Psoas muscle (tissue), 8 donors: ENCODE results near the gene PRICKLE3. TPM values are rescaled to one million over a fixed set of nuclear protein-coding genes. Genes with fewer than 3 reads are reported as not detected.

ENCODE experiments used
- ATAC-seq, 4 donors: fragments of 200-7000 bp; cut with Tn5 transposase; one replicate each; pipeline ENCODE4 v1.9.1; 2020; ENCODE audit warnings: moderate library complexity in 3 of 4, mild to moderate bottlenecking in 2 of 4
- DNase-seq, 2 donors: peaks; one replicate each; pipeline ENCODE4 v3.0.0-alpha.2; 2020
- H3K27ac ChIP-seq: fragments of 200-600 bp; one replicate; pipeline ENCODE4 v1.8.0; 2022
- H3K27me3 ChIP-seq, 3 donors: fragments of 200-600 bp in 1 of 3; one replicate each; pipeline versions ENCODE4 v1.6.1 to v1.8.0; 2013 to 2022; ENCODE audit warnings: low read length in 2 of 3, mild to moderate bottlenecking in 2 of 3, moderate library complexity in 1 of 3; ENCODE audit not compliant: insufficient read depth in 3 of 3
- H3K36me3 ChIP-seq, 2 donors: fragments of 200-600 bp in 1 of 2; one replicate each; pipeline versions ENCODE4 v1.6.1 to v1.8.0; 2013 to 2022; ENCODE audit warnings: low read depth in 1 of 2, mild to moderate bottlenecking in 1 of 2, moderate library complexity in 1 of 2; ENCODE audit not compliant: insufficient read depth in 1 of 2
- H3K4me1 ChIP-seq: fragments of 200-600 bp; one replicate; pipeline ENCODE4 v1.8.0; 2022
- H3K4me3 ChIP-seq: fragments of 200-600 bp; one replicate; pipeline ENCODE4 v1.8.0; 2022; ENCODE audit warnings: mild to moderate bottlenecking
- H3K9me3 ChIP-seq: fragments of 200-600 bp; one replicate; pipeline ENCODE4 v1.8.0; 2022
- CTCF ChIP-seq: fragments of 200-600 bp; IDR thresholded peaks from one replicate; pipeline ENCODE4 v1.8.0; 2022; ENCODE audit warnings: antibody characterized with exemption
- WGBS, 3 donors: extraction: QIAGEN DNeasy Blood & Tissue Kit; methylation state at CpG; one replicate each; pipeline versions ENCODE4 v1.1.6 to v1.1.7; 2013; 5-methylcytosine and 5-hydroxymethylcytosine counted together
- intact Hi-C, 2 donors: fragments of 100-400 bp; cut with DNase I; formaldehyde crosslinking; loops; one replicate each; pipeline versions ENCODE4 v1.11.0 to v1.14.2; 2022
- polyA plus RNA-seq, 3 donors: library from polyadenylated mRNA; stranded (reverse); fragments of 200-250 nt; gene quantifications; one replicate each; pipeline ENCODE4 v1.2.3, GENCODE V29; 2013
- total RNA-seq, 4 donors: library from RNA; stranded (reverse); fragmentation: NEBNext Ultra II Directional in 2 of 4; extraction: Animal tissue kit (Norgen Biotek cat#: 25700) in 2 of 4; gene quantifications; one replicate each; pipeline versions ENCODE4 v1.2.1 to v1.2.4, GENCODE V29; 2021 to 2023
- donor health status: healthy with polysubstance abuse.
- donor health status: DM: no; HTN: no; CAD: no; lungs with moderate emphysema.
- donor health status: Bipolar disorder and iron deficiency.
- donor health status: healthy.
- donor health status: DM: yes; HTN: yes; CAD: no.
- donor health status: DM: no; HTN: no; CAD: no.
- donor health status: DM: no; HTN: no; CAD: no.
- donor health status: DM: yes; HTN: yes; CAD: no.

The PRICKLE3 gene
- total and polyA plus RNA-seq, 7 donors: 7.5 to 23.6 (median 17.5) TPM

GRCh38 chrX:49231333-49232000 is 45.3 kb upstream of the PRICKLE3 start:
- peaks cover 0 to 13% (median 0%) of the 10 kb centered on the region in 3 donors for H3K27me3 ChIP-seq
- no peak overlapping the region for H3K4me3 ChIP-seq
- no peaks in the 10 kb centered on the region for H3K4me1 ChIP-seq
- H3K27ac ChIP-seq: no peak overlapping the region
- H3K36me3 ChIP-seq: no peaks in the 10 kb centered on the region
- no peak for DNase-seq
- intact Hi-C loops: no loop called here
- no peak for ATAC-seq
- WGBS, 3 donors: 86 to 93% (median 93%) methylated on average over 8 to 10 of the region's 10 CpGs
- TF ChIP-seq CTCF: no peak
- H3K9me3 ChIP-seq: no peaks in the 10 kb centered on the region

GRCh38 chrX:49230500-49231232 is 44.5 kb upstream of the PRICKLE3 start:
- Histone ChIP-seq H3K27ac (no peak overlapping the region), H3K36me3 (no peaks in the 10 kb centered on the region), H3K4me3 (peak overlapping the region; percentile 44), H3K27me3 (peaks cover 0 to 13% (median 3%) of the 10 kb centered on the region in 3 donors), H3K4me1 (no peaks in the 10 kb centered on the region), H3K9me3 (no peaks in the 10 kb centered on the region)
- TF ChIP-seq CTCF: no peak
- ATAC-seq: peak in 1 of 4 donors; percentile 41
- DNase-seq: peak; percentile 64 to 72
- 6 to 40% (median 8%) methylated on average over 19 to 44 of the region's 44 CpGs for WGBS, 3 donors
- intact Hi-C loops: no loop called here

- no peak overlapping the region for H3K4me3 ChIP-seq
- H3K9me3 ChIP-seq: no peaks in the 10 kb centered on the region
- 84 to 94% (median 88%) methylated on average over 12 to 17 of the region's 17 CpGs for WGBS, 3 donors
- H3K27ac ChIP-seq: no peak overlapping the region
- no peak for DNase-seq
- intact Hi-C loops: no loop called here
- TF ChIP-seq CTCF: no peak
- ATAC-seq: no peak
- no peaks in the 10 kb centered on the region for H3K36me3 ChIP-seq
- H3K27me3 ChIP-seq: peaks cover 0 to 17% (median 3%) of the 10 kb centered on the region in 3 donors
- no peaks in the 10 kb centered on the region for H3K4me1 ChIP-seq
Observed at GRCh38 chrX:49228185-49228584, 42.0 kb upstream of the PRICKLE3 start.

DNA sequence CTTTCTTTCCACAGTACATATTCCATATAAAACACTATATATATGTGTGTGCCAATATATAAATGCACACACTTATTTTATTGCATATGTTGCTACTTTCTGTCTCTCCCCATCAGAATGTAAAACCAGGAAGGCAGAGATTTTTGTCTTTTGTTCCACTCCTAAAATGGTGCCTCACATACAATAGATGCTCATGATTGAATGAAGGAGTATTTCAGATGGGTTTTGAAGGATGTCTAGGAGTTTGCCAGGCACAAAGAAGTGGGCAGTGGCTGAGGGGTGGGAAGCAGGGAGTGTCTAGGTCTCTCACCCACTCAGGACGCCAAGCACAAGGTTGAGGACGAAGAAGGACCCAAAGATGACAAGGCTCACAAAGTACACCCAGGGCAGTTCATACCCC is 41.6 kb upstream of the PRICKLE3 start:
- peaks cover 0 to 17% (median 3%) of the 10 kb centered on the region in 3 donors for H3K27me3 ChIP-seq
- H3K9me3 ChIP-seq: no peaks in the 10 kb centered on the region
- H3K36me3 ChIP-seq: no peaks in the 10 kb centered on the region
- ATAC-seq (no peak), DNase-seq (no peak)
- intact Hi-C loops: no loop called here
- no peak for TF ChIP-seq CTCF
- no peak overlapping the region for H3K4me3 ChIP-seq
- H3K27ac ChIP-seq: no peak overlapping the region
- 64 to 92% (median 85%) methylated on average over 2 of the region's 2 CpGs for WGBS, 3 donors
- no peaks in the 10 kb centered on the region for H3K4me1 ChIP-seq
